Measurements from ENCODE around the gene MAP3K12. TPM values are rescaled to one million over a fixed set of nuclear protein-coding genes. Genes with fewer than 3 reads are reported as not detected.

Gene MAP3K12
- total RNA-seq, 1 donor from 2014 or later: 17.0 TPM

- peak; percentile 89 for DNase-seq (ENCODE audit: low read depth)
Measured at GRCh38 chr12:53492830-53493609, 6.2 kb downstream of the MAP3K12 start.

GRCh38 chr12:53492188-53492587, 7.1 kb downstream of the MAP3K12 start:
- DNase-seq (ENCODE audit: low read depth): no peak

DNA sequence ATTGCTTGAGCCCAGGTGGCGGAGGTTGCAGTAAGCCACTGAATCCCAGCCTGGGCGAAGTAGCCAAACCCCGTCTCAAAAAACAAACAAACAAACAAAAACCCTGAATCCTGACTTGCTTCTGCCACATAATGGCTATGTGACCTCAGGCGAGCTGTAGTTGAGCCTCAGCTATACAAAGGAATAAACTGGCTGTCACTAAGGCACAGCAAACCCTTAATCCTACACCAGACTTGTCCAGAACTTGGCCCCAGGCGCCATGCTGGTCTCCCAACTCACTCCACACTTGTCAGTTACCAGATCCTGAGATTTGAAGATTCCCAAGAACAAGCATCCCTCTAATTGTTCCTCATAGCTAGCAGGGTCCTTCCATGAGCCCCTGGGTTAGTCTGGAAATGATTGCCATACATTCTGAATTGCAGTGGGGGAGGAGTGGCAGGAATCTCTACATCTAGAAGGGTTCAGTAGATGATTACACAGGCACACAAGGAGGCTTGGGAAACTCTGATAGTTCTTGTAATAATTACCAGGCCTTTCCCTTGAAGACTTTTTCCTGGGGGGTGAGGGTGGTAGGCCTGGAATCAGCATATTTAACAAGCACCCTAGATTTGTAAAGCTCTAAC, 9.9 kb downstream of the MAP3K12 start:
- DNase-seq (ENCODE audit: low read depth): no peak

GRCh38 chr12:53486736-53487487, 12.3 kb downstream of the MAP3K12 start:
- no peak for DNase-seq (ENCODE audit: low read depth)

DNA sequence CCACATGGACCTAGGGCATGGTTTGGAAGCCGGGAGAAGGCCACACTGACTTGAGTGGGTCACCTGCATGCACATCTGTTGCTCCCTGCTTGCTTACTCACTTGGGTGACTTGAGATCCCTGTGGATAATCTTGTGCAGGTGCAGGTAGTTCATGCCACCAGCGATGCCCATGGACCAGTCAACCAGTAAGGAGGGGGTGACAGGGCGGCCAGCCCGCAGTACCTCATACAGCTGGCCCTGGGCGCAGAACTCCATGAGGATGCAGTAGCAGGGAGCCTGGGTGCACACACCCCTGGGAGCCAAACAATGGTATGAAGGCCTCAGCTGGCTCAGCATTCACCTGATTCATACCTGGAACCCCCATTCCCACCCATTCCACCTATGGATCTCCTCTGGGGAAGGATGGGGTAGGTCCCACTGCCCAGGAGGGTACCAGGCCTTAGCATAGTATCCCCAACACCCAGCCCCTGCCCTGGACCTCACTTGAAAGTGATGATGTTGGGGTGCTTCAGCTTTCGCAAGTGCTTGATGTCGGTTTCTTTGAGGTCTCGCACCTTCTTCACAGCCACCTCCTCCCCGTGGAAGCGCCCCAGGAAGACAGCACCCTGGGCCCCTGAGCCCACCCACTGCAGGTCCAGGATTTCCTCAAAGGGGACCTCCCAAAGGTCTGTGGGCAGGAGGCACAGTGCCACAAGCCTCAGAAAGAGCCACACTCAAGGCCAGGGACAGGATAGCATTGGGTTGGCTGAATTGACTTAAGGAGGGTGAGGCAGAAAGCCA, 13.1 kb downstream of the MAP3K12 start:
- DNase-seq (ENCODE audit: low read depth): no peak

DNA sequence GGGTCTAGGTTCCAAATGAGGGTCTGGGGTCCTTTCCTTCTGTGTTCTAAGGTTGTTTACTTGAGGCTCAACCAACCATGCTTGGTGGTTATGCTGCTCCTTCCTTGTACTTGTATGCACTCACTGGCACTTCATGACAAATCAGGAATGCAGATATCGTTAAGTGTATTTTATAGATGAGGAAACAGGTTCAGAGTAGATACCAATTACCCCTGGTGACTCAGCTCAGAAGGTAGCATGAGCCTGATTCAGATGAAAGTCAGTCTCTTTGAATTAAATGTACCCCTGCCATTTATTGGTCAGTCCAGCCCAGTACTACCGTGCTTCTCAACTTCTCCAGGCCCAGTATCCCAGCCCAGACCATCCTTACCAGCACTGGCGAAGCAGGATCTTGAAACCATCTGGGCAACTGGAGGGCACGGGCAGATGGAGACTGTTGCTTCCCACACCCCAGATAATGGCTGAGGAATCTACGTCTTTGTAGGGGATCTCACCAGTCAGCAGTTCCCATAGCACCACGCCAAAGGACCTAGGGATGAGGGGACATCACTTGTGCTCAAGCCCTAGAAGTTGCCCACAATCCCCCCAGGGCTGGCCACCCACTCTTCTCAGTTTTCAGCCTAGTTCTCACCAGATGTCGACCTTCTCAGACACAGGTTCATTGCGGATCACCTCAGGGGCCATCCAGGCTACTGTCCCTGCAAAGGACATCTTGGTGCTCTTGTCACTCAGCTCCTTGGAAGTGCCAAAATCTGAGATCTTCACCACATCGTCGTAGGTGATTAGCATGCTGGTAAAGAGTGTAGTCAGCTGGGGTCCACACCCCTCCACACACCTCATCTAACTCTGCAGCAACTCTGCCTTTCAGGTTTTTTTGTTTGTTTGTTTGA, 14.3 kb downstream of the MAP3K12 start:
- no peak for DNase-seq (ENCODE audit: low read depth)

GRCh38 chr12:53483979-53484377, 15.3 kb downstream of the MAP3K12 start:
- no peak for DNase-seq (ENCODE audit: low read depth)

GRCh38 chr12:53483225-53483978, 15.9 kb downstream of the MAP3K12 start:
- no peak for DNase-seq (ENCODE audit: low read depth)

- no peak for DNase-seq (ENCODE audit: low read depth)
Measured at GRCh38 chr12:53482626-53483168, 16.6 kb downstream of the MAP3K12 start.

DNA sequence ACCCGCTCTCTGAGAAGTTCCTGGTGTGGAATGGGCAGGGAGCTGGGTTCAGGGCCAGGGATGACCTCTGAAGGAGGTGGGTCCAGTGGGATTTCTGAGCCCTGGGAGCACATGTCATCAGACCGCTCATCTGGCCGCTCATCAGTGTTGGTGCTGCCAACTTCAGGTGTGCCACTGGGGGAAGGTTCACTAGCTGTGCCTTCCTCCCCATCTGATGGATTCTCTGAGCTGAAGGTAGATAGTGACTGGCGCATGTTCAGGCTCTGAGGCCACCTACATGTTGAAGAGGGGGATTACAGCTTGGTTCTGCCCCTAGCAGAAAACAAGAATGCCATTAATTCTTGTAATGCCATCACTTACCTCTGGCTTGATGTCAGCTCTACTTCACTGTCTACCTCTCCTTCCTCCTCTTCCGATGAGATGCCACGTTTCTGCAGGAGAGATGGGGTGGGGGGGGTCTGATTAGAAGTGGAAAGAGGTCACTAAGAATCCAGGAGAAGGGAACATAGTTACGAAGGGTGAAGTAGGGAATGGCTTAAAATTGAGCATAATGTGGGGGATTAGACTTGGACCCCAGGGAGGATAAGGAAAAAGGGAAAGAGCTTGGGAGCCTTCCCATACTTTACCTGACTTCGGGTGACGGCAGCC, 17.2 kb downstream of the MAP3K12 start:
- no peak for DNase-seq (ENCODE audit: low read depth)

DNA sequence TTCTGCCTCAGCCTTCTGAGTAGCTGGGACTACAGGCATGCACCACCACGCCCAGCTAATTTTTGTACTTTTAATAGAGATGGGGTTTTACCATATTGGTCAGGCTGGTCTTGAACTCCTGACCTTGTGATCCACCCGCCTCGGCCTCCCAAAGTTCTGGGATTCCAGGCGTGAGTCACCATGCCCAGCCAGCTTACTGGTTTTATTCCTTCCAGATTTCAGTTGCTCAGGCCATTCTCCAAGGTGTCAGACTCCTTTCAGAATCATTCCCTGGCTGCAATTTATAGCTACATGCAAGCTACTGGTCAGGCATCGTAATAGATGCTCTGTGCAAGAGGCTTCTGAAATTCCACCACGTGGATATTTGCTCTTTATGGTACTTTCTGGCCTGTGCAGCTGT, 17.8 kb downstream of the MAP3K12 start:
- DNase-seq (ENCODE audit: low read depth): peak; percentile 85

GRCh38 chr12:53480491-53481442, 18.5 kb downstream of the MAP3K12 start:
- peak; percentile 80 for DNase-seq (ENCODE audit: low read depth)

DNA sequence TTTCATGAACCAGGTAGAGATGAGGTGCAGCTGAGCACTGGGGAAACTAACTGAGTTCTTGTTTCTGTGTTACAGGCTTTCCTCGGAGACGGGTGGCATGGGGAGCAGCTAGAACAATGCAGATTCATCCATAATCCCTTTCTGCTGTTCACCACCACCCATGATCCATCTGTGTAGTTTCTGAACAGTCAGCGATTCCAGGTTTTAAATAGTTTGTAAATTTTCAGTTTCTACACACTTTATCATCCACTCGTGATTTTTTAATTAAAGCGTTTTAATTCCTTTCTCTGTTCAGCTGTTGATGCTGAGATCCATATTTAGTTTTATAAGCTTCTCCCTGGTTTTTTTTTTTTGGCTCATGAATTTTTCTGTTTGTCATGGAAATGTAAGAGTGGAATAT, 19.9 kb downstream of the MAP3K12 start:
- DNase-seq (ENCODE audit: low read depth): no peak

- no peak for DNase-seq (ENCODE audit: low read depth)
Measured at GRCh38 chr12:53478865-53479264, 20.4 kb downstream of the MAP3K12 start.

- no peak for DNase-seq (ENCODE audit: low read depth)
Measured at GRCh38 chr12:53476769-53477209, 22.5 kb downstream of the MAP3K12 start.

DNA sequence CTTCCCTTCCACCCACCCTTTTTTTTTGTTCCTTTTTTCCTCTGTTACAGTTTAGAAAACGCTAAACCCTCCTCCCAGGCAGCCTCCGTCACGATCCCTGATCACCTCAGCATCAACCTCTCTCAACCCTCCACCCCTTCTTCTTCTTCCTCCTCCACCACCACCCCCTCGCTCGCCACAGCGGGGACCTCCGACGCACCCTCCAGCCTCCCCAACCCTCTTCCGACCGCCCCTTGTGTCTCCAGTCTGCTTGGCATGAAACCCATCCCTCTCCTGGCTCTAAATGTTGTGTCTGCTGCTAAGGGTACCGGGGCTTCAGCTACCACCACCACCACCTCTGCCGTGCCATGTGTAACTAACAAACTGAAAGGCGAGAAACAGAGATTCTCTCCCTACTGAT, 24.4 kb downstream of the MAP3K12 start:
- DNase-seq (ENCODE audit: low read depth): no peak

GRCh38 chr12:53474077-53474476, 25.2 kb downstream of the MAP3K12 start:
- no peak for DNase-seq (ENCODE audit: low read depth)
